ENCODE results near the gene TRIM50.
A peak's percentile ranks its signal among the peaks of the same experiment; 100 is the strongest.

DNA sequence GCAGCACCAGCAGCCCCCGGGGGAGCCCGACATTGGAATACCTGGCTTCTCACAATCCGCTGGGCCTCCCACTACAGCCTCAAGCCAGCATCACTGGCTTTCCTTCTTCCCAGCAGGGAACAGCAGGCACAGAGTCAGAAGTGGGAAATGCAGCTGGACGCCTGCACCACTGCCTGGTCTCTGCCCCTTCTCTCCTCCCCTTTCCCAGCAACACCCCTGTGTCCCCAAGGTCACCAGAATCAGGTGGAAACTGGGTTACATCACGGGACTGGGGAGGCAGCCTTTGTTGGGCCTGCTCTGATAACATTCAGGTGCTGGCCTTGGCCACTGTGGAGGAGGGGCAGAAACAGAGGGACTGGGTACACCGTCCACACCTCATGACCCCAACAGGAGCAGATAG, 2.5 kb downstream of the TRIM50 start:
- TF ChIP-seq, protein P1, sequence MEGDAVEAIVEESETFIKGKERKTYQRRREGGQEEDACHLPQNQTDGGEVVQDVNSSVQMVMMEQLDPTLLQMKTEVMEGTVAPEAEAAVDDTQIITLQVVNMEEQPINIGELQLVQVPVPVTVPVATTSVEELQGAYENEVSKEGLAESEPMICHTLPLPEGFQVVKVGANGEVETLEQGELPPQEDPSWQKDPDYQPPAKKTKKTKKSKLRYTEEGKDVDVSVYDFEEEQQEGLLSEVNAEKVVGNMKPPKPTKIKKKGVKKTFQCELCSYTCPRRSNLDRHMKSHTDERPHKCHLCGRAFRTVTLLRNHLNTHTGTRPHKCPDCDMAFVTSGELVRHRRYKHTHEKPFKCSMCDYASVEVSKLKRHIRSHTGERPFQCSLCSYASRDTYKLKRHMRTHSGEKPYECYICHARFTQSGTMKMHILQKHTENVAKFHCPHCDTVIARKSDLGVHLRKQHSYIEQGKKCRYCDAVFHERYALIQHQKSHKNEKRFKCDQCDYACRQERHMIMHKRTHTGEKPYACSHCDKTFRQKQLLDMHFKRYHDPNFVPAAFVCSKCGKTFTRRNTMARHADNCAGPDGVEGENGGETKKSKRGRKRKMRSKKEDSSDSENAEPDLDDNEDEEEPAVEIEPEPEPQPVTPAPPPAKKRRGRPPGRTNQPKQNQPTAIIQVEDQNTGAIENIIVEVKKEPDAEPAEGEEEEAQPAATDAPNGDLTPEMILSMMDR (IDR thresholded peaks at IDR 0.05), result peak in 1 of 7 experiments; percentile 8
- TF ChIP-seq POLR2A (IDR thresholded peaks at IDR 0.05), result peak; percentile 35 to 77 (median 66)

Measured in body of pancreas (tissue), 4 donors.